Measurements from ENCODE around the gene EVI5.
"Not testable (repeated sequence)": the region's sequence is repeated elsewhere in the genome, so short reads cannot be mapped to it uniquely, and the experiment has no call there.

EVI5 gene

GRCh38 chr1:92653605-92654381 lies 131.1 kb downstream of the EVI5 start:
- in situ Hi-C loops (cut with MboI; ENCODE audit: low sequenced_read_pairs, unreplicated experiment) = no loop called here
- no peak for DNase-seq (ENCODE audit: low spot score)

GRCh38 chr1:92640686-92641085 lies 144.2 kb downstream of the EVI5 start:
- in situ Hi-C loops (cut with MboI; ENCODE audit: low sequenced_read_pairs, unreplicated experiment) = not testable (repeated sequence)

More at GRCh38 chr1:92653605-92654381, 131.1 kb downstream of the EVI5 start:
- TF ChIP-seq, protein P1, sequence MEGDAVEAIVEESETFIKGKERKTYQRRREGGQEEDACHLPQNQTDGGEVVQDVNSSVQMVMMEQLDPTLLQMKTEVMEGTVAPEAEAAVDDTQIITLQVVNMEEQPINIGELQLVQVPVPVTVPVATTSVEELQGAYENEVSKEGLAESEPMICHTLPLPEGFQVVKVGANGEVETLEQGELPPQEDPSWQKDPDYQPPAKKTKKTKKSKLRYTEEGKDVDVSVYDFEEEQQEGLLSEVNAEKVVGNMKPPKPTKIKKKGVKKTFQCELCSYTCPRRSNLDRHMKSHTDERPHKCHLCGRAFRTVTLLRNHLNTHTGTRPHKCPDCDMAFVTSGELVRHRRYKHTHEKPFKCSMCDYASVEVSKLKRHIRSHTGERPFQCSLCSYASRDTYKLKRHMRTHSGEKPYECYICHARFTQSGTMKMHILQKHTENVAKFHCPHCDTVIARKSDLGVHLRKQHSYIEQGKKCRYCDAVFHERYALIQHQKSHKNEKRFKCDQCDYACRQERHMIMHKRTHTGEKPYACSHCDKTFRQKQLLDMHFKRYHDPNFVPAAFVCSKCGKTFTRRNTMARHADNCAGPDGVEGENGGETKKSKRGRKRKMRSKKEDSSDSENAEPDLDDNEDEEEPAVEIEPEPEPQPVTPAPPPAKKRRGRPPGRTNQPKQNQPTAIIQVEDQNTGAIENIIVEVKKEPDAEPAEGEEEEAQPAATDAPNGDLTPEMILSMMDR (IDR thresholded peaks at IDR 0.05; ENCODE audit: borderline replicate concordance, control extremely low read depth, extremely low read depth, insufficient read depth, missing control alignments) = no peak

DNA sequence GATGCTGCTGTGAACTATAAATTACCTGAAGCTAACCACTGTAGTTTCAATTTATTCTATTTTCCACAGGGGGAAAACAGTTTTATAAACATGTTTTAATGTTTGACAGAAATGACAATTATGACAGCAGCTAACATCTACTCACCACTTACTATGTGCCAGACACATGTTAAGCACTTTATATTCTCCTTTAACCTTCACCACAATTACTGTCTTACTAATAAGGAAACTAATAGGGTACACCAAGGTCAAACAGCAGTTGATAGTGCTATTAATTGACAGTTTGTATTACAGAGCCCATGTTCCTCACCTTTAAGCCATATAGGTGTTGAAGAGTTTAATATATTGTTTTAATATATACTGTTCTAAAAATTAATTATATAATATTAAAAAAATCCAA lies 146.4 kb downstream of the EVI5 start:
- DNase-seq (ENCODE audit: low spot score) = no peak
- in situ Hi-C loops (cut with MboI; ENCODE audit: low sequenced_read_pairs, unreplicated experiment) = no loop called here

More at GRCh38 chr1:92640686-92641085, 144.2 kb downstream of the EVI5 start:
- DNase-seq (ENCODE audit: low spot score) = not testable (repeated sequence)

DNA sequence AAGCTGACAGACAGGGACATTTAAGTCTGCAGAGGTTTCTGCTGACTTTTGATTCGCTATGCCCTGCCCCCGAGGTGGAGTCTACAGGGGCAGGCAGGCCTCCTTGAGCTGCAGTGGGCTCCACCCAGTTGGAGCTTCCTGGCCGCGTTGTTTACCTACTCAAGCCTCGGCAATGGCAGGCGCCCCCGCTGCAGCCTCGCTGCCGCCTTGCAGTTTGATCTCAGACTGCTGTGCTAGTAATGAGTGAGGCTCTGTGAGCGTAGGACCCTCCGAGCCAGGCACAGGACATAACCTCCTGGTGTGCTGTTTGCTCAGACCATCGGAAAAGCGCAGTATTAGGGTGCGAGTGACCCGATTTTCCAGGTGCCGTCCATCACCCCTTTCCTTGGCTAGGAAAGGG lies 149.7 kb downstream of the EVI5 start:
- DNase-seq (ENCODE audit: low spot score); in situ Hi-C loops (cut with MboI; ENCODE audit: low sequenced_read_pairs, unreplicated experiment): not testable (repeated sequence)

More for the DNA sequence above, 146.4 kb downstream of the EVI5 start:
- TF ChIP-seq, protein P1 (IDR thresholded peaks at IDR 0.05; ENCODE audit: borderline replicate concordance, control extremely low read depth, extremely low read depth, insufficient read depth, missing control alignments) = no peak

DNA sequence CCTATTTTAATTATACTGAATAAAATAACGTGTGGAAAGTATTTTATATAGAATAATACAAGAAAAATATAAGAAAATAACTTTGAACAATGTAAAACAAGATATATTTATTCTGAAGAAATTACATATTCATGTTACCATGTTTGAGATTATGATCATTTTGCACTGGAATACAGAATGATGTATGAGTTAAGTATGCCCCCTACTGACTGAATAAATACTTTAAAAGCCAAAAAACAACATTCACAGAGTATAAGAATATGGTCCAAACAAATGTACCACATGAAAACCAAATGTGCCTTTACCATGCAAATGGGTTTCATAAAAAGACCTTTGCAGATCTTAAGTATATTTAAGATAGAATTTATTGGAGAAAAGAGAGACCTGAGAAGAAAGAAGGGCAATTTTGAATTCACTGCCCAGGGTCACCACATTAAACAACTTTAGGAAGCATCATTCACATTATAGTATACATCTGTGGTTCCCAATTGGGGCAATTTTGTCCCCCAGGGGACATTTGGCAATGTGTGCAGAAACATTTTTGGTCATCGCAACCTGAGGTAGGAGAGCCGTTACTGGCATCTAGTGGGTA lies 161.6 kb downstream of the EVI5 start:
- in situ Hi-C loops (cut with MboI; ENCODE audit: low sequenced_read_pairs, unreplicated experiment) = loop anchor here (25.0 kb wide), 1 partner anchor 611 kb away; no protein-coding TSS in a partner anchor
- DNase-seq (ENCODE audit: low spot score) = no peak
- TF ChIP-seq, protein P1 (IDR thresholded peaks at IDR 0.05; ENCODE audit: borderline replicate concordance, control extremely low read depth, extremely low read depth, insufficient read depth, missing control alignments) = no peak

DNA sequence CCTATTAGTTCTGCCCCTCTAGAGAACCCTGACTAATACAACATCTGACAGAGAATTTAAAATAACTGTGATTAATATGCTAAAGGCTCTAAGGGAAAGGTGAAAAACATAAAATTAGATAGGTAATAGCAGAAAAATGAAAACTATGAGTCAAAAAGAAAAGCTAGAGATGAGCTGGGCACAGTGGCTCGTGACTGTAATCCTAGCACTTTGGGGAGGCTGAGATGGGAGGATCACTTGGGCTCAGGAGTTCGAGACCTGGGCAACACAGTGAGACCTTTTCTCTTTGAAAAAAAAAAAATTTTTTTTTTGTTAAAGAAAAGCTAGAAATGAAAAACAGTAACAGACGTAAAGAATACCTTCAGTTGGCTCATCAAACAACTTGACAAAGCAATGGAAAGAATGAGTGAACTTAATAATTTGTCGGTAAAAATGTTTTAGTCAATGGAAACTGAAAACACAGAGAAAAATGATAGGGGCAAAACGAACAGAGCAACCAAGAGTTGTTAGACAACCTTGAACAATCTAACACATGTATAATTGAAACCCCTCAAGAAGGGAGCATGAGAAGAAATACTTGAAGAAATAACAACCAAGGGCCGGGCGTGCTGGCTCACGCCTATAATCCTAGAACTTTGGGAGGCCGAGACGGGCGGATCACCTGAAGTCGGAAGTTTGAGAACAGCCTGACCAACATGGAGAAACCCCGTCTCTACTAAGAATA lies 165.3 kb downstream of the EVI5 start:
- no peak for DNase-seq (ENCODE audit: low spot score)
- TF ChIP-seq, protein P1 (IDR thresholded peaks at IDR 0.05; ENCODE audit: borderline replicate concordance, control extremely low read depth, extremely low read depth, insufficient read depth, missing control alignments) = no peak
- in situ Hi-C loops (cut with MboI; ENCODE audit: low sequenced_read_pairs, unreplicated experiment) = loop anchor here (10.0 to 25.0 kb wide), 2 partner anchors 305 to 607 kb away; no protein-coding TSS in a partner anchor

- TF ChIP-seq, protein P1 (IDR thresholded peaks at IDR 0.05; ENCODE audit: borderline replicate concordance, control extremely low read depth, extremely low read depth, insufficient read depth, missing control alignments) = no peak
- no peak for DNase-seq (ENCODE audit: low spot score)
- in situ Hi-C loops (cut with MboI; ENCODE audit: low sequenced_read_pairs, unreplicated experiment) = loop anchor here (10.0 to 25.0 kb wide), 2 partner anchors 136 to 589 kb away; no protein-coding TSS in a partner anchor
Observed at GRCh38 chr1:92601044-92601443, 183.9 kb downstream of the EVI5 start.

Measured in GM13976 (cell line).